K562 (cell line): ENCODE results near the gene RNF2. TPM values are rescaled to one million over a fixed set of nuclear protein-coding genes. Genes with fewer than 3 reads are reported as not detected.

Experiments
- ERF ChIP-seq: fragments of 450-650 bp; formaldehyde crosslinking; IDR thresholded peaks from 2 replicates; pipeline ENCODE4 v1.4.0; 2020; ENCODE audit warnings: mild to moderate bottlenecking, mixed read lengths
- RNF219 ChIP-seq: fragments of 250-450 bp; sonication (Bioruptor Pico); IDR thresholded peaks from 2 replicates; pipeline ENCODE4 v1.5.0; 2022; ENCODE audit warnings: mild to moderate bottlenecking
- ZNF318 ChIP-seq, 2 experiments: fragments of 450-650 bp; IDR thresholded peaks; 2 replicates each; pipeline ENCODE4 v1.6.1; 2016; ENCODE audit warnings: mild to moderate bottlenecking in 2 of 2, borderline replicate concordance in 1 of 2, low read depth in 1 of 2, moderate library complexity in 1 of 2
- polyA plus RNA-seq, 8 experiments: library from polyadenylated mRNA; depleted of rRNA in 4 of 8; stranded (reverse) in 5 of 8; unstranded in 3 of 8; fragments of >200 nt; fragmentation: Nextera tagmentation in 2 of 8; fragmentation: Illumina TruSeq in 1 of 8; extraction: Ambion mirVana in 2 of 8; extraction: Trizol in 1 of 8; gene quantifications; 2 replicates each; pipeline versions ENCODE4 v1.2.1 to v1.2.3, GENCODE V29; 2011 to 2014; ENCODE audit warnings: inconsistent platforms in 1 of 8, missing spikeins in 1 of 8
- total RNA-seq, 7 experiments: library from RNA; depleted of rRNA in 6 of 7; stranded (reverse); fragments of >200 nt in 6 of 7; fragmentation: Illumina TruSeq in 2 of 7; extraction: Trizol in 2 of 7; gene quantifications; 2 replicates each; pipeline versions ENCODE4 v1.2.1 to v1.2.3, GENCODE V29; 2011 to 2021; ENCODE audit warnings: low replicate concordance in 1 of 7

RNF2 gene
- total and polyA plus RNA-seq, 9 of the 15 experiments (the other 6 are each of a cell fraction or from before 2014, with no cell fraction given) = 7.1 to 66.5 (median 32.9) TPM

- no peak for TF ChIP-seq ZNF318 (IDR thresholded peaks at IDR 0.05; ENCODE audit: borderline replicate concordance in 1 of 2, low read depth in 1 of 2)
- no peak for TF ChIP-seq ERF (CRISPR knock-in tag)
- TF ChIP-seq RNF219 = no peak
- TF ChIP-seq, all 486 proteins: peak for 0
Observed at GRCh38 chr1:185058110-185058509, 12.8 kb downstream of the RNF2 start (continued).
